H1 (cell line): Measurements from ENCODE around the gene NAT8L. TPM values are rescaled to one million over a fixed set of nuclear protein-coding genes. Genes with fewer than 3 reads are reported as not detected.

Experiments
- NANOG ChIP-seq: IDR thresholded peaks from 2 replicates; pipeline ENCODE4 v1.6.1; 2011; ENCODE audit warnings: low read length, low read depth, mild to moderate bottlenecking, inconsistent platforms; ENCODE audit not compliant: insufficient read depth, poor library complexity, severe bottlenecking
- POLR2AphosphoS5 ChIP-seq: IDR thresholded peaks from 2 replicates; pipeline ENCODE4 v1.6.1; 2011; ENCODE audit warnings: low read depth, low read length
- SP2 ChIP-seq: IDR thresholded peaks from 2 replicates; pipeline ENCODE4 v1.6.1; 2012; ENCODE audit warnings: mild to moderate bottlenecking, low read length, inconsistent platforms
- TEAD4 ChIP-seq: IDR thresholded peaks from 2 replicates; pipeline ENCODE4 v1.6.1; 2012; ENCODE audit warnings: low read depth, low read length, inconsistent platforms, mixed read lengths
- polyA plus RNA-seq, 7 experiments: library from polyadenylated mRNA; depleted of rRNA in 3 of 7; stranded (reverse) in 5 of 7; unstranded in 2 of 7; fragments of >200 nt in 5 of 7; fragments of 200-250 nt in 2 of 7; gene quantifications; 1 replicate in 5 of 7; 2 replicates in 1 of 7; 4 replicates in 1 of 7; pipeline versions ENCODE4 v1.2.1 to v1.2.3, GENCODE V29; 2011 to 2013; ENCODE audit warnings: missing spikeins in 2 of 7, mixed read lengths in 2 of 7
- total RNA-seq: library from RNA; stranded (reverse); fragmentation: NEBNext Ultra II Directional; extraction: Animal tissue kit (Norgen Biotek cat#: 25700); gene quantifications from 2 replicates; pipeline ENCODE4 v1.2.1, GENCODE V29; 2021
- TF ChIP-seq, protein P1 (sequence below): fragments of 300-600 bp; sonication (generic); IDR thresholded peaks from 2 replicates; pipeline ENCODE4 v1.7.1; 2012; ENCODE audit warnings: low read length, moderate library complexity, mild to moderate bottlenecking, inconsistent platforms; ENCODE audit not compliant: insufficient replicate concordance

The NAT8L gene
- total and polyA plus RNA-seq, 2 of the 8 experiments (the other 6 are each of a cell fraction or from before 2014, with no cell fraction given), result 10.8 TPM

DNA sequence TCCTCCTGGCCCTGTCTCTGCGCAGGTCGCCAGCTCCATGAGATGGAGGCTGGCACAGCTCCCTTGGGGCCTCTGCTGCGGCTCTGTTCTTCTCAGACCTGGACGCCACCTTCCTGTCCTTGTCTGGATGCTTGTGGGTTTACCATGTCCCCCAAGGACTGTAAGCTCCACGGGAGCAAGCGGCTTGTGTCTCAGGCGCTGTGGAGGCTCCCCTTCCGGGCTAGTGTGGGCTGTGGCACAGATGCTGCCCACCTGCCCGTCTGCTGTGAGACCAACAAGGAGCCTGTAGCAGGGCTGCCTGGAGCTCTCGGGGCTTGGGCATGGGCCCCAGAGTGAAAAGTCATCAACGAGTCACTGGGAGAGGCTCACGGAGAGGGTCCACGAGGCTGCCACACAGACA lies 25.2 kb downstream of the NAT8L start (continued):
- TF ChIP-seq, protein P1, sequence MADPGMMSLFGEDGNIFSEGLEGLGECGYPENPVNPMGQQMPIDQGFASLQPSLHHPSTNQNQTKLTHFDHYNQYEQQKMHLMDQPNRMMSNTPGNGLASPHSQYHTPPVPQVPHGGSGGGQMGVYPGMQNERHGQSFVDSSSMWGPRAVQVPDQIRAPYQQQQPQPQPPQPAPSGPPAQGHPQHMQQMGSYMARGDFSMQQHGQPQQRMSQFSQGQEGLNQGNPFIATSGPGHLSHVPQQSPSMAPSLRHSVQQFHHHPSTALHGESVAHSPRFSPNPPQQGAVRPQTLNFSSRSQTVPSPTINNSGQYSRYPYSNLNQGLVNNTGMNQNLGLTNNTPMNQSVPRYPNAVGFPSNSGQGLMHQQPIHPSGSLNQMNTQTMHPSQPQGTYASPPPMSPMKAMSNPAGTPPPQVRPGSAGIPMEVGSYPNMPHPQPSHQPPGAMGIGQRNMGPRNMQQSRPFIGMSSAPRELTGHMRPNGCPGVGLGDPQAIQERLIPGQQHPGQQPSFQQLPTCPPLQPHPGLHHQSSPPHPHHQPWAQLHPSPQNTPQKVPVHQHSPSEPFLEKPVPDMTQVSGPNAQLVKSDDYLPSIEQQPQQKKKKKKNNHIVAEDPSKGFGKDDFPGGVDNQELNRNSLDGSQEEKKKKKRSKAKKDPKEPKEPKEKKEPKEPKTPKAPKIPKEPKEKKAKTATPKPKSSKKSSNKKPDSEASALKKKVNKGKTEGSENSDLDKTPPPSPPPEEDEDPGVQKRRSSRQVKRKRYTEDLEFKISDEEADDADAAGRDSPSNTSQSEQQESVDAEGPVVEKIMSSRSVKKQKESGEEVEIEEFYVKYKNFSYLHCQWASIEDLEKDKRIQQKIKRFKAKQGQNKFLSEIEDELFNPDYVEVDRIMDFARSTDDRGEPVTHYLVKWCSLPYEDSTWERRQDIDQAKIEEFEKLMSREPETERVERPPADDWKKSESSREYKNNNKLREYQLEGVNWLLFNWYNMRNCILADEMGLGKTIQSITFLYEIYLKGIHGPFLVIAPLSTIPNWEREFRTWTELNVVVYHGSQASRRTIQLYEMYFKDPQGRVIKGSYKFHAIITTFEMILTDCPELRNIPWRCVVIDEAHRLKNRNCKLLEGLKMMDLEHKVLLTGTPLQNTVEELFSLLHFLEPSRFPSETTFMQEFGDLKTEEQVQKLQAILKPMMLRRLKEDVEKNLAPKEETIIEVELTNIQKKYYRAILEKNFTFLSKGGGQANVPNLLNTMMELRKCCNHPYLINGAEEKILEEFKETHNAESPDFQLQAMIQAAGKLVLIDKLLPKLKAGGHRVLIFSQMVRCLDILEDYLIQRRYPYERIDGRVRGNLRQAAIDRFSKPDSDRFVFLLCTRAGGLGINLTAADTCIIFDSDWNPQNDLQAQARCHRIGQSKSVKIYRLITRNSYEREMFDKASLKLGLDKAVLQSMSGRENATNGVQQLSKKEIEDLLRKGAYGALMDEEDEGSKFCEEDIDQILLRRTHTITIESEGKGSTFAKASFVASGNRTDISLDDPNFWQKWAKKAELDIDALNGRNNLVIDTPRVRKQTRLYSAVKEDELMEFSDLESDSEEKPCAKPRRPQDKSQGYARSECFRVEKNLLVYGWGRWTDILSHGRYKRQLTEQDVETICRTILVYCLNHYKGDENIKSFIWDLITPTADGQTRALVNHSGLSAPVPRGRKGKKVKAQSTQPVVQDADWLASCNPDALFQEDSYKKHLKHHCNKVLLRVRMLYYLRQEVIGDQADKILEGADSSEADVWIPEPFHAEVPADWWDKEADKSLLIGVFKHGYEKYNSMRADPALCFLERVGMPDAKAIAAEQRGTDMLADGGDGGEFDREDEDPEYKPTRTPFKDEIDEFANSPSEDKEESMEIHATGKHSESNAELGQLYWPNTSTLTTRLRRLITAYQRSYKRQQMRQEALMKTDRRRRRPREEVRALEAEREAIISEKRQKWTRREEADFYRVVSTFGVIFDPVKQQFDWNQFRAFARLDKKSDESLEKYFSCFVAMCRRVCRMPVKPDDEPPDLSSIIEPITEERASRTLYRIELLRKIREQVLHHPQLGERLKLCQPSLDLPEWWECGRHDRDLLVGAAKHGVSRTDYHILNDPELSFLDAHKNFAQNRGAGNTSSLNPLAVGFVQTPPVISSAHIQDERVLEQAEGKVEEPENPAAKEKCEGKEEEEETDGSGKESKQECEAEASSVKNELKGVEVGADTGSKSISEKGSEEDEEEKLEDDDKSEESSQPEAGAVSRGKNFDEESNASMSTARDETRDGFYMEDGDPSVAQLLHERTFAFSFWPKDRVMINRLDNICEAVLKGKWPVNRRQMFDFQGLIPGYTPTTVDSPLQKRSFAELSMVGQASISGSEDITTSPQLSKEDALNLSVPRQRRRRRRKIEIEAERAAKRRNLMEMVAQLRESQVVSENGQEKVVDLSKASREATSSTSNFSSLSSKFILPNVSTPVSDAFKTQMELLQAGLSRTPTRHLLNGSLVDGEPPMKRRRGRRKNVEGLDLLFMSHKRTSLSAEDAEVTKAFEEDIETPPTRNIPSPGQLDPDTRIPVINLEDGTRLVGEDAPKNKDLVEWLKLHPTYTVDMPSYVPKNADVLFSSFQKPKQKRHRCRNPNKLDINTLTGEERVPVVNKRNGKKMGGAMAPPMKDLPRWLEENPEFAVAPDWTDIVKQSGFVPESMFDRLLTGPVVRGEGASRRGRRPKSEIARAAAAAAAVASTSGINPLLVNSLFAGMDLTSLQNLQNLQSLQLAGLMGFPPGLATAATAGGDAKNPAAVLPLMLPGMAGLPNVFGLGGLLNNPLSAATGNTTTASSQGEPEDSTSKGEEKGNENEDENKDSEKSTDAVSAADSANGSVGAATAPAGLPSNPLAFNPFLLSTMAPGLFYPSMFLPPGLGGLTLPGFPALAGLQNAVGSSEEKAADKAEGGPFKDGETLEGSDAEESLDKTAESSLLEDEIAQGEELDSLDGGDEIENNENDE, result no peak
- TF ChIP-seq NANOG (no peak), POLR2AphosphoS5 (no peak), TEAD4 (no peak), SP2 (no peak)
